ENCODE data around the gene ERICH2.

Gene ERICH2

GRCh38 chr2:170842785-170843184 is 72.6 kb downstream of the ERICH2 start:
- no peak for DNase-seq (ENCODE audit: low spot score)

DNA sequence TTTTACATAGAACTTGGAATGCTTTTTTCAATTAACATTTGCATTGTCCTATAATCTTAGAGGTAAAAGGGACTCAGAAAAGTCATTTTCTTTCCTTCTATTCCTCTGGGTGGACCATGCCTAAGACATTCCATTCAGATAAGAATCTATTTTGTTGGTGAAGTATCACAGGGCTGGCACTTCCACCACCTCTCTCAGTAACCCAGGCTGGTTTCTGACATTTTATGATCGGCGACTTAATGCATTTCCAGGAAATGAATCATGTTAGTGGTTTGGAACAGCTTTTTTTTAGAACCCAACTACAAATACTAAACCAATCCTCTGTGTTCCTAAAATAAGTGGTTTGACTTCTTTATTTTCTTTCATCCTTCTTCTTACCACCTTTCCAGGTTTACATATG is 73.5 kb downstream of the ERICH2 start:
- no peak for DNase-seq (ENCODE audit: low spot score)

DNA sequence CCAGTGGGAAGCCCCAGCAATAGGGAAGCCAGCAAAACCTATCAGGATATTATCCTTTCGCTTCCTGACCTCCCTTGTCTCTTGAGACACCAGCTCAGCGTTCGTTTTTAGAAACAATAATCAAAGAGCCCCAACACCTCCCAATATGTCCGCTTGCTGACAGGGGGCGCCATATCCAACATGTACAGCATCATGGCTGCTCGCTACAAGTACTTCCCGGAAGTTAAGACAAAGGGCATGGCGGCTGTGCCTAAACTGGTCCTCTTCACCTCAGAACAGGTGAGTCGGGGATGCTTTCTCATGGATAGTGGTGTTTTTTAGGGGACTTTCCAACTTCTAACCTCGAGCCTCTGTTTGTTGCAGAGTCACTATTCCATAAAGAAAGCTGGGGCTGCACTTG is 75.2 kb downstream of the ERICH2 start:
- no peak for DNase-seq (ENCODE audit: low spot score)

GRCh38 chr2:170846314-170846713 is 76.1 kb downstream of the ERICH2 start:
- no peak for DNase-seq (ENCODE audit: low spot score)

DNA sequence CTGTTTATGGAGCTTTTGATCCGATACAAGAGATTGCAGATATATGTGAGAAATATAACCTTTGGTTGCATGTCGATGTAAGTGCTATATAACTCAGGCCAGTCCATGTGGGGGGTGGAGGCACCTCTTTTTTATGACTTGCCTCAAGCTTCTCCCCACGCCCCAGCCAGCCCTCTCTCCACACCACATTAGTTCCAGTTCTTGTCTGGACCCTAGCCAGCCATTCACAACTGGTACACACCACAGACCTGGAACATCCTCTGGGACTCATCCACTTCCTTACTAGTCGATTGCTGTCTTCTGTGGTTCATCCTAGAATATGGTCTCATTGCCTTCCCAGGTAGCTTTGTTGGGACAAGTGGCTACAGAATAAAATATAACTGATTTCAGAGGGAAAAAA is 77.5 kb downstream of the ERICH2 start:
- no peak for DNase-seq (ENCODE audit: low spot score)

Measured in hematopoietic multipotent progenitor cell treated with erythropoietin and hydrocortisone succinate and interleukin-3 and kit ligand, for 17 days (in vitro differentiated cells).